ENCODE data around the gene COL8A1.

COL8A1 gene

GRCh38 chr3:99758502-99759177 lies 120.2 kb downstream of the COL8A1 start:
- Histone ChIP-seq H3K4me3 (ENCODE audit: low read depth, low read length) (no peak overlapping the region), H2AFZ (ENCODE audit: insufficient read depth, low read length, poor library complexity) (no peak overlapping the region), H2BK12ac (ENCODE audit: low read length) (no peak overlapping the region), H4K91ac (ENCODE audit: low read depth, low read length) (no peak overlapping the region), H3K27ac (ENCODE audit: low read depth, low read length) (no peak overlapping the region), H2BK5ac (ENCODE audit: low read depth, low read length, poor library complexity) (no peak overlapping the region), H3K9me3 (ENCODE audit: insufficient read depth, low read depth, low read length) (no peaks in the 10 kb centered on the region), H3K27me3 (ENCODE audit: insufficient read depth, low read length) (no peaks in the 10 kb centered on the region), H2AK5ac (ENCODE audit: low read length) (no peak overlapping the region), H3K4me2 (ENCODE audit: low read length) (no peak overlapping the region), H2BK120ac (ENCODE audit: insufficient read depth, low read length, poor library complexity) (no peak overlapping the region), H3K79me2 (ENCODE audit: control insufficient read depth, insufficient read depth, low read length, poor library complexity) (no peaks in the 10 kb centered on the region), H3K18ac (ENCODE audit: low read length) (no peak overlapping the region), H3K79me1 (ENCODE audit: low read length) (no peaks in the 10 kb centered on the region), H3K14ac (ENCODE audit: low read length) (no peak overlapping the region), H3K36me3 (ENCODE audit: control insufficient read depth in 1 of 2, insufficient read depth in 2 of 2, low read length in 2 of 2) (no peaks in the 10 kb centered on the region), H4K12ac (ENCODE audit: low read depth, low read length) (no peak overlapping the region), H3K9ac (ENCODE audit: low read length) (no peak overlapping the region), H3K4me1 (ENCODE audit: control insufficient read depth in 1 of 2, insufficient read depth in 2 of 2, low read length in 2 of 2) (no peaks in the 10 kb centered on the region), H3K4ac (ENCODE audit: low read depth, low read length) (no peak overlapping the region), H3K23ac (ENCODE audit: low read length) (no peak overlapping the region), H4K8ac (ENCODE audit: low read depth, low read length) (no peak overlapping the region)
- no peak for DNase-seq
- no CpG with 5 or more reads among the region's 3 CpGs for WGBS (ENCODE audit: extremely low coverage, insufficient coverage, insufficient read length)

GRCh38 chr3:99760031-99760430 lies 121.6 kb downstream of the COL8A1 start:
- Histone ChIP-seq H3K23ac (ENCODE audit: low read length) (no peak overlapping the region), H3K9me3 (ENCODE audit: insufficient read depth, low read depth, low read length) (no peaks in the 10 kb centered on the region), H3K9ac (ENCODE audit: low read length) (no peak overlapping the region), H2AFZ (ENCODE audit: insufficient read depth, low read length, poor library complexity) (no peak overlapping the region), H3K79me1 (ENCODE audit: low read length) (no peaks in the 10 kb centered on the region), H3K18ac (ENCODE audit: low read length) (no peak overlapping the region), H4K91ac (ENCODE audit: low read depth, low read length) (no peak overlapping the region), H3K36me3 (ENCODE audit: control insufficient read depth in 1 of 2, insufficient read depth in 2 of 2, low read length in 2 of 2) (no peaks in the 10 kb centered on the region), H3K27ac (ENCODE audit: low read depth, low read length) (no peak overlapping the region), H2AK5ac (ENCODE audit: low read length) (no peak overlapping the region), H3K14ac (ENCODE audit: low read length) (no peak overlapping the region), H3K4me3 (ENCODE audit: low read depth, low read length) (no peak overlapping the region), H2BK12ac (ENCODE audit: low read length) (no peak overlapping the region), H4K12ac (ENCODE audit: low read depth, low read length) (no peak overlapping the region), H2BK5ac (ENCODE audit: low read depth, low read length, poor library complexity) (no peak overlapping the region), H3K4ac (ENCODE audit: low read depth, low read length) (no peak overlapping the region), H4K8ac (ENCODE audit: low read depth, low read length) (no peak overlapping the region), H3K4me2 (ENCODE audit: low read length) (no peak overlapping the region), H3K27me3 (ENCODE audit: insufficient read depth, low read length) (no peaks in the 10 kb centered on the region), H3K4me1 (ENCODE audit: control insufficient read depth in 1 of 2, insufficient read depth in 2 of 2, low read length in 2 of 2) (no peaks in the 10 kb centered on the region), H3K79me2 (ENCODE audit: control insufficient read depth, insufficient read depth, low read length, poor library complexity) (no peaks in the 10 kb centered on the region), H2BK120ac (ENCODE audit: insufficient read depth, low read length, poor library complexity) (no peak overlapping the region)
- no CpG with 5 or more reads among the region's 1 CpG for WGBS (ENCODE audit: extremely low coverage, insufficient coverage, insufficient read length)
- DNase-seq: no peak

GRCh38 chr3:99760629-99761028 lies 122.2 kb downstream of the COL8A1 start:
- Histone ChIP-seq H3K79me2 (ENCODE audit: control insufficient read depth, insufficient read depth, low read length, poor library complexity) (no peaks in the 10 kb centered on the region), H3K14ac (ENCODE audit: low read length) (no peak overlapping the region), H2BK5ac (ENCODE audit: low read depth, low read length, poor library complexity) (no peak overlapping the region), H3K4me1 (ENCODE audit: control insufficient read depth in 1 of 2, insufficient read depth in 2 of 2, low read length in 2 of 2) (no peaks in the 10 kb centered on the region), H4K8ac (ENCODE audit: low read depth, low read length) (no peak overlapping the region), H3K36me3 (ENCODE audit: control insufficient read depth in 1 of 2, insufficient read depth in 2 of 2, low read length in 2 of 2) (no peaks in the 10 kb centered on the region), H4K12ac (ENCODE audit: low read depth, low read length) (no peak overlapping the region), H2BK12ac (ENCODE audit: low read length) (no peak overlapping the region), H2AFZ (ENCODE audit: insufficient read depth, low read length, poor library complexity) (no peak overlapping the region), H3K79me1 (ENCODE audit: low read length) (no peaks in the 10 kb centered on the region), H3K9me3 (ENCODE audit: insufficient read depth, low read depth, low read length) (no peaks in the 10 kb centered on the region), H3K9ac (ENCODE audit: low read length) (no peak overlapping the region), H3K18ac (ENCODE audit: low read length) (no peak overlapping the region), H3K27ac (ENCODE audit: low read depth, low read length) (no peak overlapping the region), H4K91ac (ENCODE audit: low read depth, low read length) (no peak overlapping the region), H2AK5ac (ENCODE audit: low read length) (no peak overlapping the region), H2BK120ac (ENCODE audit: insufficient read depth, low read length, poor library complexity) (no peak overlapping the region), H3K4ac (ENCODE audit: low read depth, low read length) (no peak overlapping the region), H3K23ac (ENCODE audit: low read length) (no peak overlapping the region), H3K4me2 (ENCODE audit: low read length) (no peak overlapping the region), H3K27me3 (ENCODE audit: insufficient read depth, low read length) (no peaks in the 10 kb centered on the region), H3K4me3 (ENCODE audit: low read depth, low read length) (no peak overlapping the region)
- WGBS (ENCODE audit: extremely low coverage, insufficient coverage, insufficient read length): no CpG with 5 or more reads among the region's 2 CpGs
- DNase-seq: peak; percentile 34 to 76

- no peak overlapping the region for H3K4ac ChIP-seq (ENCODE audit: low read depth, low read length)
- H4K12ac ChIP-seq (ENCODE audit: low read depth, low read length): no peak overlapping the region
- no peak overlapping the region for H2AK5ac ChIP-seq (ENCODE audit: low read length)
- H2BK12ac ChIP-seq (ENCODE audit: low read length): no peak overlapping the region
- H3K4me1 ChIP-seq (ENCODE audit: control insufficient read depth in 1 of 2, insufficient read depth in 2 of 2, low read length in 2 of 2): no peaks in the 10 kb centered on the region
- no peaks in the 10 kb centered on the region for H3K36me3 ChIP-seq (ENCODE audit: control insufficient read depth in 1 of 2, insufficient read depth in 2 of 2, low read length in 2 of 2)
- H3K9me3 ChIP-seq (ENCODE audit: insufficient read depth, low read depth, low read length): no peaks in the 10 kb centered on the region
- H3K27ac ChIP-seq (ENCODE audit: low read depth, low read length): no peak overlapping the region
- no peak overlapping the region for H3K14ac ChIP-seq (ENCODE audit: low read length)
- no peak overlapping the region for H3K4me3 ChIP-seq (ENCODE audit: low read depth, low read length)
- no peak overlapping the region for H3K4me2 ChIP-seq (ENCODE audit: low read length)
- no peak overlapping the region for H3K23ac ChIP-seq (ENCODE audit: low read length)
- H3K79me1 ChIP-seq (ENCODE audit: low read length): no peaks in the 10 kb centered on the region
- no peaks in the 10 kb centered on the region for H3K79me2 ChIP-seq (ENCODE audit: control insufficient read depth, insufficient read depth, low read length, poor library complexity)
- no peak overlapping the region for H3K9ac ChIP-seq (ENCODE audit: low read length)
- H4K91ac ChIP-seq (ENCODE audit: low read depth, low read length): no peak overlapping the region
- no peak overlapping the region for H4K8ac ChIP-seq (ENCODE audit: low read depth, low read length)
- peak; percentile 33 to 70 for DNase-seq
- H2BK120ac ChIP-seq (ENCODE audit: insufficient read depth, low read length, poor library complexity): no peak overlapping the region
- H3K27me3 ChIP-seq (ENCODE audit: insufficient read depth, low read length): no peaks in the 10 kb centered on the region
- H2AFZ ChIP-seq (ENCODE audit: insufficient read depth, low read length, poor library complexity): no peak overlapping the region
- no CpG with 5 or more reads among the region's 8 CpGs for WGBS (ENCODE audit: extremely low coverage, insufficient coverage, insufficient read length)
- no peak overlapping the region for H3K18ac ChIP-seq (ENCODE audit: low read length)
- H2BK5ac ChIP-seq (ENCODE audit: low read depth, low read length, poor library complexity): no peak overlapping the region
Measured at GRCh38 chr3:99761415-99762165, 123.2 kb downstream of the COL8A1 start.
